MG63 (cell line): Measurements from ENCODE around the gene C6orf58. TPM values are rescaled to one million over a fixed set of nuclear protein-coding genes. Genes with fewer than 3 reads are reported as not detected.
"Not testable (repeated sequence)": the region's sequence is repeated elsewhere in the genome, so short reads cannot be mapped to it uniquely, and the experiment has no call there.

Experiments
- DNase-seq: peaks from one replicate; pipeline ENCODE4 v3.0.0-alpha.2; 2020
- H3K27me3 ChIP-seq: fragments of 250-450 bp; sonication (Bioruptor Pico); 2 replicates; pipeline ENCODE4 v1.5.1; 2020; ENCODE audit warnings: mild to moderate bottlenecking, moderate library complexity
- H3K36me3 ChIP-seq: fragments of 250-450 bp; sonication (Bioruptor Pico); 2 replicates; pipeline ENCODE4 v1.5.1; 2020; ENCODE audit warnings: mild to moderate bottlenecking, moderate library complexity
- H3K4me3 ChIP-seq: fragments of 250-450 bp; sonication (Bioruptor Pico); 2 replicates; pipeline ENCODE4 v1.5.1; 2020; ENCODE audit warnings: mild to moderate bottlenecking, moderate library complexity
- H3K9me3 ChIP-seq: fragments of 250-450 bp; sonication (Bioruptor Pico); 2 replicates; pipeline ENCODE4 v1.5.1; 2020; ENCODE audit warnings: mild to moderate bottlenecking, moderate library complexity
- total RNA-seq: library from RNA; depleted of rRNA; stranded (reverse); fragments of >200 nt; shearing (Covaris generic); gene quantifications from 2 replicates; pipeline ENCODE4 v1.2.3, GENCODE V29; 2014; ENCODE audit warnings: low replicate concordance

The C6orf58 gene
- total RNA-seq, 1 experiment from 2014 or later = not detected

- Histone ChIP-seq H3K9me3 (peaks cover 14% of the 10 kb centered on the region), H3K36me3 (no peaks in the 10 kb centered on the region), H3K27me3 (no peaks in the 10 kb centered on the region), H3K4me3 (no peak overlapping the region)
- no peak for DNase-seq
Observed at GRCh38 chr6:127582777-127583462, 5.9 kb downstream of the C6orf58 start.

DNA sequence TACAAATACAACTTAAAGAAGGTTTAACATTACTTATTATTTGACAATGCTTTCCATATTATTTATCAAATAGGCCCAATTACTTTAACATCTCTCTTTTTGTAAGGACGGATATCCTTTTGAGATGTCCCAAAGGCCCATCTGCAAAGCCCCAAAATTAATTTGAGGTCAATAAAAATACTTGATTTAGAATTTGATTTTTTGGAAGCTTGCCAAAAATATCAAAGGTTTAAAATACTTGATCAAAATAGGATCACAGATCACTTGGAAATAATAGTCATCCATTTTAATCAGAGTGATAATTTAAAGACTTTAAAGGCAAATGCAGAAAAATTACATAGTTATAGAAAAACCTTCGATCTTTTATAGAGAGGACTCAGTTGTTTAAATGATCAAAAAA, 8.1 kb downstream of the C6orf58 start:
- H3K4me3 ChIP-seq = no peak overlapping the region
- H3K9me3 ChIP-seq = peaks cover 14% of the 10 kb centered on the region
- no peaks in the 10 kb centered on the region for H3K36me3 ChIP-seq
- no peak for DNase-seq
- no peaks in the 10 kb centered on the region for H3K27me3 ChIP-seq

GRCh38 chr6:127586372-127586771, 9.4 kb downstream of the C6orf58 start:
- peaks cover 14% of the 10 kb centered on the region for H3K9me3 ChIP-seq

DNA sequence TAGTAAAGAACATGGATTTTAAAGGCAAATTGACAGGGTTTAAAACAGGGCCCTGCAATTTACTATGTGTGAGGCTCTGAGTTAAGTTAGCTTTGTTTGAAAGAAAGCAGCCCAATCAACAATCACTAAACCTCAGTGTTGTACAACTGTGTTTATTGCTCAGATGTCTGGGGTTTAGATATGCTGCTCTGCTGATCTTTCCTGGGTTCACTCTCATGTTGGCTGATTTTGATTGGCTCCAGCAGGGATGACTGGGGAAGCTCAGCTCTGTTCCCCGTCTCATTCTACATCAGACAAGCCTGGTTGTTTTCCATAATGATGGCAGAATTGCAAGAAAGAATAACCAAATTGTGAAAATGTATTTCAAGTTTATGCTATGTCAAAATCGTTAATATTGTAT, 10.9 kb downstream of the C6orf58 start:
- no peak overlapping the region for H3K4me3 ChIP-seq
- peaks cover 4% of the 10 kb centered on the region; the same call in 1 of the 2 replicates for H3K27me3 ChIP-seq
- H3K9me3 ChIP-seq = peaks cover 9% of the 10 kb centered on the region
- no peak for DNase-seq
- H3K36me3 ChIP-seq = no peaks in the 10 kb centered on the region

More at GRCh38 chr6:127586372-127586771, 9.4 kb downstream of the C6orf58 start:
- DNase-seq = no peak
- H3K4me3 ChIP-seq = no peak overlapping the region
- peaks cover 3% of the 10 kb centered on the region; the same call in 1 of the 2 replicates for H3K27me3 ChIP-seq
- no peaks in the 10 kb centered on the region for H3K36me3 ChIP-seq

- no peak for DNase-seq
- Histone ChIP-seq H3K4me3 (no peak overlapping the region), H3K9me3 (peaks cover under 1% of the 10 kb centered on the region; the same call in 1 of the 2 replicates), H3K36me3 (no peaks in the 10 kb centered on the region), H3K27me3 (peaks cover 4% of the 10 kb centered on the region; the same call in 1 of the 2 replicates)
Observed at GRCh38 chr6:127589135-127589534, 12.2 kb downstream of the C6orf58 start.

DNA sequence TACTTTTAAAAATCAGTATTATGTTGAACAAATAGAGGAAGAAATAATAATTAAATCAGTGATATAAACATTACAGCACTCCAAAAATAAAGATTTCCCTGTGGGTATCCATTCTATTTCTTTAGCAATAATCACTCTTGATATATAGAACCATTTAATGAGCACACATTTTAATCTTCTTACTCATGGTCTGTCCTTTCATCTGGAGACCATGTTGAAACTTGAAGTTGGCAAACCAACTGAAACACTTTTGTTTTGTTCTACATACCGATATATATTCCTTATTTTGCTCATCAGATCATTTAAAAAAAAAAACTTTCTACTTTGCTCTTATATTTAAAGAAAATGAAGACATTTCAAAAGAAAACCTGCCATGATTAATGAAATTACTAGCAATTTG, 13.4 kb downstream of the C6orf58 start:
- Histone ChIP-seq H3K4me3 (no peak overlapping the region), H3K36me3 (no peaks in the 10 kb centered on the region), H3K9me3 (no peaks in the 10 kb centered on the region), H3K27me3 (peaks cover 4% of the 10 kb centered on the region; the same call in 1 of the 2 replicates)
- no peak for DNase-seq

DNA sequence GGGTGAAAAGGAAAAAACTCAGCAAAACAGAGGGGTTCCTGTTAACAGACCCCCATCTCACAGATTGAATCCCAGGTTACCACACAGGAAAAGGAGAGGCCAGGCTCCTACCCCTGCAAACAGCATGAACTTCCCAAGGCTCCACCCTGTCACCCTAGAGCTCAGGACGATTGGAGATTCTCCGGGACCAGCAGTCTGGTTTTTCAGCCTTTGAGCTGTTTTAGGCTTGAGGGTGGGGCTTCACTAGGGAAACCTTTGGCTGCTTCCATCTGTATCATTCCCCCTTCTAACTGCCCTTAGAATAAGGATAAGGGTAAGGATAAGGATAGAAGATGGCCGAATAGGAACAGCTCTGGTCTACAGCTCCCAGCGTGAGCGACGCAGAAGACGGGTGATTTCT, 16.0 kb downstream of the C6orf58 start:
- no peak for DNase-seq
- Histone ChIP-seq H3K9me3 (no peaks in the 10 kb centered on the region), H3K4me3 (no peak overlapping the region), H3K27me3 (peaks cover 4% of the 10 kb centered on the region; the same call in 1 of the 2 replicates), H3K36me3 (no peaks in the 10 kb centered on the region)

DNA sequence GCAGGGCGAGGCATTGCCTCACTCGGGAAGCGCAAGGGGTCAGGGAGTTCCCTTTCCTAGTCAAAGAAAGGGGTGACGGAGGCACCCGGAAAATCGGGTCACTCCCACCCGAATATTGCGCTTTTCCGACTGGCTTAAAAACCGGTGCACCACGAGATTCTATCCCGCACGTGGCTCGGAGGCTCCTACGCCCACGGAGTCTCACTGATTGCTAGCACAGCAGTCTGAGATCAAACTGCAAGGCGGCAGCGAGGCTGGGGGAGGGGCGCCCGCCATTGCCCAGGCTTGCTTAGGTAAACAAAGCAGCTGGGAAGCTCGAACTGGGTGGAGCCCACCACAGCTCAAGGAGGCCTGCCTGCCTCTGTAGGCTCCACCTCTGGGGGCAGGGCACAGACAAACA, 16.5 kb downstream of the C6orf58 start:
- not testable (repeated sequence) for H3K4me3 ChIP-seq, H3K27me3 ChIP-seq, DNase-seq, H3K9me3 ChIP-seq, H3K36me3 ChIP-seq

- DNase-seq = peak; percentile 3
Observed at GRCh38 chr6:127606131-127606562, 29.2 kb downstream of the C6orf58 start.

GRCh38 chr6:127608554-127609270, 31.7 kb downstream of the C6orf58 start:
- no peak for DNase-seq
- Histone ChIP-seq H3K27me3 (no peaks in the 10 kb centered on the region), H3K36me3 (no peaks in the 10 kb centered on the region), H3K9me3 (no peaks in the 10 kb centered on the region), H3K4me3 (no peak overlapping the region)

More at GRCh38 chr6:127606131-127606562, 29.2 kb downstream of the C6orf58 start:
- Histone ChIP-seq H3K27me3 (no peaks in the 10 kb centered on the region), H3K36me3 (no peaks in the 10 kb centered on the region), H3K9me3 (no peaks in the 10 kb centered on the region), H3K4me3 (no peak overlapping the region)

DNA sequence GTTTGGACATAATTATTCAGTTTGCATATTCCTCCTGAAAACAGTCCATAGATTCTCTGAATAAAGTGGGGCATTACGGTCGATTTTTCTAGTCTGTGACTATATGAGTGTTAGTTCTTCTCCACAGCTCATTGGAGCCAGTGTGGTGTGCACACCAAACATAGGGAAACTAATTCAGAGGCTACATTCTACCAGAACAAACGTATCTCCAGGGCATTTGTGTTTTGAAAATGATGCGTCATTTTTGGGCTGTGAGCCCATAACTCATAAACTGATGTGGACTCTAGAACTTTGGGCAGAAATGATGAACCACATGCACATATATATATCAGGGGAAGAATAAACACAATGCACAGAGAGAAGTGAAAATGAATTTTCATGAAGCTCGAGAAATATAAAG, 41.8 kb downstream of the C6orf58 start:
- no peaks in the 10 kb centered on the region for H3K27me3 ChIP-seq
- no peaks in the 10 kb centered on the region for H3K9me3 ChIP-seq
- no peaks in the 10 kb centered on the region for H3K36me3 ChIP-seq
- H3K4me3 ChIP-seq = no peak overlapping the region
- peak; percentile 62 for DNase-seq

DNA sequence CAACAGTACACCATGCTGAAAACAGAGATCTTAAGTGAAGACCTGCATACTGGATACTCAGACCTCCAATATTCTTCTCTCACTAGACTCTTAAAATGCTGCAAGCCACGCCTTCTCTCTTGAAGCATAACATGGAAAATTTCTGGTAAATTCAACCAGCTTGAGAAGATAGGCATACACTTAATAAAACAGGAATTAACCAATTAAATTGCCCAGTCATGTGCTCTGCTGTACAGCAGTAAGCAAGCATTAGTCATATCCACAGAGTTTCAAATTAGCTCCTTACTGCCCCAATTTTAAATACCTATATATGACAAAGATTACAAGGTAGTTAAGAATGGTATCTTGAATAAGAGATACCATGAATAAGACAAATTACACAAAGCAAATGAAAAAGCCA, 53.8 kb downstream of the C6orf58 start:
- Histone ChIP-seq H3K4me3 (no peak overlapping the region), H3K27me3 (no peaks in the 10 kb centered on the region), H3K9me3 (no peaks in the 10 kb centered on the region), H3K36me3 (no peaks in the 10 kb centered on the region)
- DNase-seq = no peak

DNA sequence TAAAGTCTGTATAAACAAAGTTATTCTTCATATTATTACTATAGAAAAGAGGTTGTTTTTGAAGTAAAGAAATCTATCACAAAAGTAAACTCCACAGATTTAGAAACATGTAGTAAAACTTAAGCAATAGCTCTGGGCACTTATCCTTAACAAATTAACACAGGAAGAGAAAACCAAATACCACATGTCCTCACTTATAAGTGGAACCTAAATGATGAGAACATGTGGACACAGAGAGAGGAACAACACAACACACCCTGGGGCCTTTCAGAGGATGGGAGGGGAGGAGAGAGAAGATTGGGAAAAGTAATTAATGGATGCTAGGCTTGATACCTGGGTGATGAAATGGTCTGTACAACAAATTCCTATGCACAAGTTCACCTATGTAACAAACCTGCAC, 57.2 kb downstream of the C6orf58 start:
- H3K4me3 ChIP-seq = no peak overlapping the region
- no peak for DNase-seq
- H3K27me3 ChIP-seq = no peaks in the 10 kb centered on the region
- no peaks in the 10 kb centered on the region for H3K9me3 ChIP-seq
- H3K36me3 ChIP-seq = no peaks in the 10 kb centered on the region

DNA sequence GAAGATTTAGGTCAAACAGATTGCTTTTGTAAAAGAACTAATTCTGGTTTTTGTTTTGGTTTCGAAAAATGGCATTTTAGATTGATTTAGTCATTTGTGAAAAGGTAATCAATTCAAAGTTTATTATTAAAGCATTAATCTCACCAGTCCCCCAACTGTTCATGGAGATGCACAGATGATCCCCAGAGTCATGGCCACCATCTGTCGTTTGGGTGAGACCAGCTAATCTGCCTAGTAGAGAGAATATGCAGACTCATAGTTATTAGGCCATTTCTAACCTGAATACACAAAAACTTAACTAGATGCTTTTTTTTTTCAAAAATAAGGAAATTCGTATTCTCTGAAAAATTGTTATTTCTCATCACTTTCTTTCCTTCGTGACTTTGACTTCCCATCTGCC, 58.1 kb downstream of the C6orf58 start:
- H3K9me3 ChIP-seq = no peaks in the 10 kb centered on the region
- no peak for DNase-seq
- no peaks in the 10 kb centered on the region for H3K27me3 ChIP-seq
- no peak overlapping the region for H3K4me3 ChIP-seq
- H3K36me3 ChIP-seq = no peaks in the 10 kb centered on the region

GRCh38 chr6:127637830-127638409, 60.9 kb downstream of the C6orf58 start:
- DNase-seq = no peak
- no peaks in the 10 kb centered on the region for H3K9me3 ChIP-seq
- H3K4me3 ChIP-seq = no peak overlapping the region
- H3K27me3 ChIP-seq = no peaks in the 10 kb centered on the region
- no peaks in the 10 kb centered on the region for H3K36me3 ChIP-seq
